ENCODE results near the gene SETBP1.

DNA sequence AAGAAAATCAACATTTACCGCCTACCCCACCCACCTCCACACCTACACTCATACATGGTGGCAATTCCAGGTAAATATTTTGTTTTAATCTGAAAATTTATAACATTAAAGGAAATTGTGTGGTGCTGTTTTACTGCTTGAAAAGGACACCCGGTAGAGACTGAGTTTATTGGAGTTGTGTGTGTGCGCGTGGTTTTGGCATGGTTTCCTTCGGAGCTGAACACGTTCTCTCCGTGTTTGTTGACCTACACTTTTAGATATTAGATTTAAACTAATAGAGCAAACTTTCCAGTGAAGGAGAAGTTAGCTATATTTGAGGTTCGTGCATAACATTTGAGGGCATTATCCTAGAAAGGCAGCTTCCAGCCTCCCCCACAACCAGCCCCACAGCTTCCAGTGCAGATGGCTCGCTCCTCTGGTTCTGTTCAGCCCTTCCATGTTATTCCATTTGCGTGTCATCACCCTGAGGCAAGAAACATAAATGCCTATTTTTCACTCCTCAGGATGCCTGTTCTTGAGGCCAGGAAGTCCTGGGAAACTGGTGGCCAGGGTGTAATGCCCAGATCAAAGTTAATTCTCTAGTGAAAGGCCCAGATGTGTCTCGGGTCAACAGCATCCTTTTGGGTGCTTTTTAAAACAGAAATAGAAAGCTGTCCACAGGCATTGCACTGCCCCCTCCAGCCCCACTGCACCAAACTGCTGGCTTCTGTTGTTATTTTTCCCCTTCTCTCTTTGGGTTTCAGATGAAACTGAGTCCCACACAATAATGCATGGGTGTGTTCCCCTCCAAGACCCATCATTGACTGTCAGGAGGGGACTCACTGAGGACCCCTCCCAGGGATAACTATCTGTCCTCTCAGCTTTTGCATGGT, 190.2 kb downstream of the SETBP1 start:
- TF ChIP-seq, protein P1, sequence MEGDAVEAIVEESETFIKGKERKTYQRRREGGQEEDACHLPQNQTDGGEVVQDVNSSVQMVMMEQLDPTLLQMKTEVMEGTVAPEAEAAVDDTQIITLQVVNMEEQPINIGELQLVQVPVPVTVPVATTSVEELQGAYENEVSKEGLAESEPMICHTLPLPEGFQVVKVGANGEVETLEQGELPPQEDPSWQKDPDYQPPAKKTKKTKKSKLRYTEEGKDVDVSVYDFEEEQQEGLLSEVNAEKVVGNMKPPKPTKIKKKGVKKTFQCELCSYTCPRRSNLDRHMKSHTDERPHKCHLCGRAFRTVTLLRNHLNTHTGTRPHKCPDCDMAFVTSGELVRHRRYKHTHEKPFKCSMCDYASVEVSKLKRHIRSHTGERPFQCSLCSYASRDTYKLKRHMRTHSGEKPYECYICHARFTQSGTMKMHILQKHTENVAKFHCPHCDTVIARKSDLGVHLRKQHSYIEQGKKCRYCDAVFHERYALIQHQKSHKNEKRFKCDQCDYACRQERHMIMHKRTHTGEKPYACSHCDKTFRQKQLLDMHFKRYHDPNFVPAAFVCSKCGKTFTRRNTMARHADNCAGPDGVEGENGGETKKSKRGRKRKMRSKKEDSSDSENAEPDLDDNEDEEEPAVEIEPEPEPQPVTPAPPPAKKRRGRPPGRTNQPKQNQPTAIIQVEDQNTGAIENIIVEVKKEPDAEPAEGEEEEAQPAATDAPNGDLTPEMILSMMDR (IDR thresholded peaks at IDR 0.05; ENCODE audit: low read depth, low read length, poor library complexity, severe bottlenecking): no peak
- no peak for TF ChIP-seq EZH2phosphoT487 (IDR thresholded peaks at IDR 0.05; ENCODE audit: borderline replicate concordance, low read length)
